Liver (tissue), 9 donors: ENCODE results near the gene DBN1. TPM values are rescaled to one million over a fixed set of nuclear protein-coding genes. Genes with fewer than 3 reads are reported as not detected.

ENCODE experiments used
- DNase-seq: peaks from one replicate; pipeline ENCODE4 v3.0.0-alpha.2; 2017; ENCODE audit warnings: low spot score
- H3K27ac ChIP-seq, 2 donors: one replicate each; pipeline ENCODE4 v1.7.0; 2013; ENCODE audit warnings: inconsistent platforms in 2 of 2, low read length in 2 of 2, control low read depth in 1 of 2, low read depth in 1 of 2, mild to moderate bottlenecking in 1 of 2
- H3K27me3 ChIP-seq, 4 donors: one replicate each; pipeline versions ENCODE4 v1.6.1 to v1.7.0; 2013; ENCODE audit warnings: low read length in 3 of 4, inconsistent platforms in 1 of 4, mild to moderate bottlenecking in 1 of 4, moderate library complexity in 1 of 4; ENCODE audit not compliant: control insufficient read depth in 4 of 4, insufficient read depth in 4 of 4
- H3K36me3 ChIP-seq, 4 donors: one replicate each; pipeline versions ENCODE4 v1.6.1 to v1.7.0; 2013; ENCODE audit warnings: low read length in 3 of 4, mild to moderate bottlenecking in 3 of 4, low read depth in 1 of 4, moderate library complexity in 1 of 4; ENCODE audit not compliant: control insufficient read depth in 4 of 4, insufficient read depth in 3 of 4
- H3K4me1 ChIP-seq, 4 donors: one replicate each; pipeline versions ENCODE4 v1.6.1 to v1.7.0; 2013; ENCODE audit warnings: low read length in 3 of 4, mild to moderate bottlenecking in 3 of 4, moderate library complexity in 1 of 4; ENCODE audit not compliant: control insufficient read depth in 4 of 4, insufficient read depth in 4 of 4
- H3K4me3 ChIP-seq, 3 donors: one replicate each; pipeline versions ENCODE4 v1.6.1 to v1.7.0; 2013; ENCODE audit warnings: low read length in 3 of 3, control low read depth in 1 of 3, low read depth in 1 of 3, mild to moderate bottlenecking in 1 of 3
- H3K9ac ChIP-seq, 2 donors: one replicate each; pipeline ENCODE4 v1.7.0; 2013; ENCODE audit warnings: low read length in 2 of 2, mild to moderate bottlenecking in 2 of 2, moderate library complexity in 2 of 2, control low read depth in 1 of 2, low read depth in 1 of 2
- H3K9me3 ChIP-seq, 4 donors: one replicate each; pipeline versions ENCODE4 v1.6.1 to v1.7.0; 2013; ENCODE audit warnings: low read length in 3 of 4; ENCODE audit not compliant: control insufficient read depth in 4 of 4
- ATF3 ChIP-seq: IDR thresholded peaks from 2 replicates; pipeline ENCODE4 v1.6.1; 2016; ENCODE audit warnings: antibody characterized with exemption
- CTCF ChIP-seq: fragments of 150-350 bp; IDR thresholded peaks from 2 replicates; pipeline ENCODE4 v1.5.1; 2017; ENCODE audit warnings: improper control_type of control experiment, low read depth, low read length; ENCODE audit not compliant: missing input control
- EGR1 ChIP-seq, 2 donors: IDR thresholded peaks; 2 replicates each; pipeline ENCODE4 v1.6.1; 2016 to 2018; ENCODE audit warnings: antibody characterized with exemption in 2 of 2, low read depth in 2 of 2
- FOXA1 ChIP-seq: IDR thresholded peaks from 2 replicates; pipeline ENCODE4 v1.6.1; 2016; ENCODE audit warnings: antibody characterized with exemption
- FOXA2 ChIP-seq: IDR thresholded peaks from 2 replicates; pipeline ENCODE4 v1.6.1; 2016; ENCODE audit warnings: antibody characterized with exemption
- GABPA ChIP-seq, 2 donors: IDR thresholded peaks in 1 of 2; conservative IDR thresholded peaks in 1 of 2; 2 replicates each; pipeline ENCODE4 v1.6.1; 2016; ENCODE audit warnings: antibody characterized with exemption in 2 of 2, mild to moderate bottlenecking in 1 of 2, moderate library complexity in 1 of 2
- HNF4A ChIP-seq, 2 donors: conservative IDR thresholded peaks; 2 replicates each; pipeline ENCODE4 v1.6.1; 2016; ENCODE audit warnings: antibody characterized with exemption in 2 of 2, mild to moderate bottlenecking in 2 of 2
- HNF4G ChIP-seq: IDR thresholded peaks from 2 replicates; pipeline ENCODE4 v1.6.1; 2016; ENCODE audit warnings: antibody characterized with exemption
- JUND ChIP-seq, 2 donors: IDR thresholded peaks; 2 replicates each; pipeline ENCODE4 v1.6.1; 2016; ENCODE audit warnings: antibody characterized with exemption in 2 of 2
- NR2F2 ChIP-seq: IDR thresholded peaks from 2 replicates; pipeline ENCODE4 v1.6.1; 2016; ENCODE audit warnings: antibody characterized with exemption
- RAD21 ChIP-seq, 2 donors: IDR thresholded peaks; 2 replicates each; pipeline ENCODE4 v1.6.1; 2016; ENCODE audit warnings: antibody characterized with exemption in 2 of 2, mild to moderate bottlenecking in 2 of 2
- RXRA ChIP-seq, 2 donors: IDR thresholded peaks; 2 replicates each; pipeline ENCODE4 v1.6.1; 2017 to 2018; ENCODE audit warnings: antibody characterized with exemption in 2 of 2, mild to moderate bottlenecking in 1 of 2
- SP1 ChIP-seq: IDR thresholded peaks from 2 replicates; pipeline ENCODE4 v1.6.1; 2018; ENCODE audit warnings: antibody characterized with exemption, mild to moderate bottlenecking
- TAF1 ChIP-seq: conservative IDR thresholded peaks from 2 replicates; pipeline ENCODE4 v1.6.1; 2016; ENCODE audit warnings: antibody characterized with exemption, mild to moderate bottlenecking
- YY1 ChIP-seq: IDR thresholded peaks from 2 replicates; pipeline ENCODE4 v1.6.1; 2016; ENCODE audit warnings: antibody characterized with exemption, mild to moderate bottlenecking
- WGBS: extraction: QIAGEN DNeasy Blood & Tissue Kit; methylation state at CpG from one replicate; pipeline ENCODE4 v1.1.7; 2013; 5-methylcytosine and 5-hydroxymethylcytosine counted together
- polyA plus RNA-seq, 2 donors: library from polyadenylated mRNA; stranded (reverse) in 1 of 2; unstranded in 1 of 2; fragments of 200-250 nt in 1 of 2; fragments of >200 nt in 1 of 2; fragmentation: Nextera tagmentation in 1 of 2; extraction: Ambion mirVana in 1 of 2; gene quantifications; one replicate each; pipeline versions ENCODE4 v1.2.1 to v1.2.3, GENCODE V29; 2013 to 2015
- total RNA-seq, 2 donors: library from RNA; depleted of rRNA; stranded (reverse); fragments of >200 nt; gene quantifications; one replicate each; pipeline ENCODE4 v1.2.3, GENCODE V29; 2014
- TF ChIP-seq, protein P1 (sequence below): IDR thresholded peaks from 2 replicates; pipeline ENCODE4 v1.6.1; 2016; ENCODE audit warnings: antibody characterized with exemption
- TF ChIP-seq, protein P2 (sequence below): IDR thresholded peaks from 2 replicates; pipeline ENCODE4 v1.6.1; 2016; ENCODE audit warnings: antibody characterized with exemption
- TF ChIP-seq, protein P3 (sequence below): IDR thresholded peaks from 2 replicates; pipeline ENCODE4 v1.6.1; 2016; ENCODE audit warnings: antibody characterized with exemption, mild to moderate bottlenecking
- donor health status: healthy.
- donor health status: healthy.
- donor health status: healthy.
- donor health status: healthy.
- donor health status: healthy.

Gene DBN1
- total and polyA plus RNA-seq, 4 donors = 1.5 to 4.9 (median 2.0) TPM

DNA sequence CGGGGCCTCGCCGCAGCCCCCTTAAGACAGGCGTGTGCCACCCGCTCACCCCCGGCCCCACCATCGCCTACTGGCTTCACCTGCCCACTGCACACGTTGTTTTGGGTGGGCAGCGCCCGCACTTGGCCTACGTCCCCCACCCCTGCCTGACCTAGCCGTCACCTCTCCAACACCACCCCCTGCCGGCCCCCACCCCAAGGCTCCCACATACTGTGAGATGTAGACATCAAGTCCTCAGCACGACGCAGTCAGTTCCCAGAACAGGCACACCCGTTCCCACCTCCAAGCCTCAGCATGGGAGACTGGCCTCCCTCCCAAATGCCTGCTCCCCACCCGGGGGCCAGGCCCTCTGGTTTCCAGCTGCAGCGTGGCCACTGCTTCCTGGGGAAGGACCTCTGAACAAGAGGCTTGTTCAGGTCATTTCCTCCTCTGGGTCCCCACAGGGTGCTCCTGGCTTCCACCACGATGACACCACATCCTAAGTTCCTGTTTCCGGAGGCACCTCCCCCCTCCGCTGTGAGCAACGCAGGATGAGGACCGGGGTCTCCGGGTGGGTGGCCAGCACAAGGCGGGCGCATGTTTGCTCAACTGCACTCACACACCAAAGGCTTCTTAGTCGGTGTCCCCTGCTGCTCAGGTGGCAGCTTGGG, 11.3 kb downstream of the DBN1 start:
- Histone ChIP-seq H3K9me3 (no peaks in the 10 kb centered on the region), H3K4me3 (no peak overlapping the region), H3K36me3 (no peaks in the 10 kb centered on the region), H3K4me1 (no peaks in the 10 kb centered on the region), H3K9ac (no peak overlapping the region), H3K27ac (no peak overlapping the region), H3K27me3 (no peaks in the 10 kb centered on the region)
- 77% methylated on average over 27 of the region's 27 CpGs for WGBS
- DNase-seq = no peak
- TF ChIP-seq TAF1 (no peak), SP1 (peak; percentile 52), FOXA2 (no peak), NR2F2 (peak; percentile 98)

DNA sequence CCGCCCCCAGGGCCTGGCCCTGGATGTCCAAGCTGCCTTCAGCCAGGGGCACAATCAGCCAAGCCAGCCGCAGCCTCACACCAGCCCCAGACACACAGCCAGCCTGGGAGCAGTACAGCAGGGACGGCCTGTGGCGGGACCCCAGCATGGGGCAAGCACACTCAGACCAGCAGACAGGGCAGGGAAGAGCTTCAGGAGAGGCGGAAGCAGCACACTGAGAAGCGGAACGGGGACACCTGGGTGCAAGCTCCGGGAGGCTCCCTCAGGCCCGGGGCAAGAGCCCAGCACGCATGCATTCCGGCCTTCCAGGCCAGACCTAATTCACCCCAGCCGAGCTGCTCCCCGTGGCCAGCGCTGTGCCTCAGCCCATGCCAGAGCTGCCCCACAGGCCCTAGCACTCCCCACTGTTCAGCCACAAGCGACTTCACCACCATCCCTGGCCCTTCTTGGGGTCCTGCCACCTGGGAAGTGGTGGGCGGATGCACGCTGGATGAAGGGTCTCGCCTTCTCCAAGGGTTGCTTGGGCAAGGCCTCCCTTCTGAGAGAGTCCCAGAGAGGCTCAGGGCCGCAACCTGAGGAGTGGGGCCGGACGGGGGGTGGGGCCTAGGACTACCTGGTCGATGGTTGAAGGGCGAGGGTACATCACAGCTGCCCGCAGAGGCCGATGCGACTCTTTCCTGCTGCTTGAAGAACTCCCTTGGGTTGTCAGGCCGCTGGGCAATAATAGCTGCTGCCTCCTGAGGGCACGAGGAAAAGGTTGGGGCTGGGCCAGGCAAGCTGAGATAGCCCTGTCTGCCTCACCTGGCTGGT, 13.4 kb downstream of the DBN1 start:
- no peaks in the 10 kb centered on the region for H3K36me3 ChIP-seq
- TF ChIP-seq HNF4G (no peak), FOXA2 (no peak), YY1 (no peak), RXRA (IDR thresholded peaks at IDR 0.05) (no peak), HNF4A (conservative IDR thresholded peaks at IDR 0.05) (no peak), TAF1 (no peak)
- H3K27ac ChIP-seq = no peak overlapping the region
- no peaks in the 10 kb centered on the region for H3K27me3 ChIP-seq
- H3K4me1 ChIP-seq = peaks cover 3 to 16% (median 8%) of the 10 kb centered on the region in 4 donors
- no peak for DNase-seq
- 95% methylated on average over 28 of the region's 28 CpGs for WGBS
- no peak overlapping the region for H3K4me3 ChIP-seq
- H3K9me3 ChIP-seq = no peaks in the 10 kb centered on the region
- no peak overlapping the region for H3K9ac ChIP-seq

DNA sequence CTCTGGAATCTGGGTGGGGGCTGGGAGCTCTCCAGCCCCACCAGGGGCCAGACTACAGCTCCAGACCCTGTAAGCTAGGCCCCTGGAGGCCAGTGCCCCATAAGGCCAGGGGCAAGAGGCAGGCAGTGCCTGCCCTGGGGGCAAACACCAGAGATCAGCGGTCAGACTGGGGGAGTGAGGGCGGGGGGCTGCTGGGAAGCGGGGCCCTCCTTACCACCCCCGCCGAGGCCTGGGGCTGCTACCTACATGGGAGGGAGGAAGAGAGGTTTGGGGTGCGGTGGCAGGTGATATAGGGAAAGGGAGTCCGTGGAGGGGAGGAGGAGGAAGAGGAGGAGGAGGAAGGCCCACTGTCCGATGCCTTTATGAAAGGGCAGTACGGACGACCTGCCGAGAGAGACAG, 14.1 kb downstream of the DBN1 start:
- Histone ChIP-seq H3K27ac (no peak overlapping the region), H3K27me3 (no peaks in the 10 kb centered on the region), H3K4me3 (no peak overlapping the region), H3K9me3 (no peaks in the 10 kb centered on the region), H3K4me1 (peaks cover 3 to 21% (median 10%) of the 10 kb centered on the region in 4 donors), H3K36me3 (no peaks in the 10 kb centered on the region), H3K9ac (no peak overlapping the region)
- WGBS = 88% methylated on average over 11 of the region's 11 CpGs
- TF ChIP-seq HNF4A (conservative IDR thresholded peaks at IDR 0.05) = no peak
- no peak for TF ChIP-seq HNF4G
- TF ChIP-seq SP1 = no peak
- no peak for TF ChIP-seq FOXA2
- TF ChIP-seq NR2F2 = no peak
- no peak for TF ChIP-seq EGR1 (IDR thresholded peaks at IDR 0.05; ENCODE audit: low read depth in 2 of 2)
- TF ChIP-seq RXRA (IDR thresholded peaks at IDR 0.05) = no peak
- TF ChIP-seq, protein P1, sequence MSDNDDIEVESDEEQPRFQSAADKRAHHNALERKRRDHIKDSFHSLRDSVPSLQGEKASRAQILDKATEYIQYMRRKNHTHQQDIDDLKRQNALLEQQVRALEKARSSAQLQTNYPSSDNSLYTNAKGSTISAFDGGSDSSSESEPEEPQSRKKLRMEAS = no peak
- no peak for TF ChIP-seq GABPA (IDR thresholded peaks at IDR 0.05 in 1 of 2, conservative IDR thresholded peaks at IDR 0.05 in 1 of 2)
- TF ChIP-seq, protein P2, sequence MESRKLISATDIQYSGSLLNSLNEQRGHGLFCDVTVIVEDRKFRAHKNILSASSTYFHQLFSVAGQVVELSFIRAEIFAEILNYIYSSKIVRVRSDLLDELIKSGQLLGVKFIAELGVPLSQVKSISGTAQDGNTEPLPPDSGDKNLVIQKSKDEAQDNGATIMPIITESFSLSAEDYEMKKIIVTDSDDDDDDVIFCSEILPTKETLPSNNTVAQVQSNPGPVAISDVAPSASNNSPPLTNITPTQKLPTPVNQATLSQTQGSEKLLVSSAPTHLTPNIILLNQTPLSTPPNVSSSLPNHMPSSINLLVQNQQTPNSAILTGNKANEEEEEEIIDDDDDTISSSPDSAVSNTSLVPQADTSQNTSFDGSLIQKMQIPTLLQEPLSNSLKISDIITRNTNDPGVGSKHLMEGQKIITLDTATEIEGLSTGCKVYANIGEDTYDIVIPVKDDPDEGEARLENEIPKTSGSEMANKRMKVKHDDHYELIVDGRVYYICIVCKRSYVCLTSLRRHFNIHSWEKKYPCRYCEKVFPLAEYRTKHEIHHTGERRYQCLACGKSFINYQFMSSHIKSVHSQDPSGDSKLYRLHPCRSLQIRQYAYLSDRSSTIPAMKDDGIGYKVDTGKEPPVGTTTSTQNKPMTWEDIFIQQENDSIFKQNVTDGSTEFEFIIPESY = no peak
- TF ChIP-seq, protein P3, sequence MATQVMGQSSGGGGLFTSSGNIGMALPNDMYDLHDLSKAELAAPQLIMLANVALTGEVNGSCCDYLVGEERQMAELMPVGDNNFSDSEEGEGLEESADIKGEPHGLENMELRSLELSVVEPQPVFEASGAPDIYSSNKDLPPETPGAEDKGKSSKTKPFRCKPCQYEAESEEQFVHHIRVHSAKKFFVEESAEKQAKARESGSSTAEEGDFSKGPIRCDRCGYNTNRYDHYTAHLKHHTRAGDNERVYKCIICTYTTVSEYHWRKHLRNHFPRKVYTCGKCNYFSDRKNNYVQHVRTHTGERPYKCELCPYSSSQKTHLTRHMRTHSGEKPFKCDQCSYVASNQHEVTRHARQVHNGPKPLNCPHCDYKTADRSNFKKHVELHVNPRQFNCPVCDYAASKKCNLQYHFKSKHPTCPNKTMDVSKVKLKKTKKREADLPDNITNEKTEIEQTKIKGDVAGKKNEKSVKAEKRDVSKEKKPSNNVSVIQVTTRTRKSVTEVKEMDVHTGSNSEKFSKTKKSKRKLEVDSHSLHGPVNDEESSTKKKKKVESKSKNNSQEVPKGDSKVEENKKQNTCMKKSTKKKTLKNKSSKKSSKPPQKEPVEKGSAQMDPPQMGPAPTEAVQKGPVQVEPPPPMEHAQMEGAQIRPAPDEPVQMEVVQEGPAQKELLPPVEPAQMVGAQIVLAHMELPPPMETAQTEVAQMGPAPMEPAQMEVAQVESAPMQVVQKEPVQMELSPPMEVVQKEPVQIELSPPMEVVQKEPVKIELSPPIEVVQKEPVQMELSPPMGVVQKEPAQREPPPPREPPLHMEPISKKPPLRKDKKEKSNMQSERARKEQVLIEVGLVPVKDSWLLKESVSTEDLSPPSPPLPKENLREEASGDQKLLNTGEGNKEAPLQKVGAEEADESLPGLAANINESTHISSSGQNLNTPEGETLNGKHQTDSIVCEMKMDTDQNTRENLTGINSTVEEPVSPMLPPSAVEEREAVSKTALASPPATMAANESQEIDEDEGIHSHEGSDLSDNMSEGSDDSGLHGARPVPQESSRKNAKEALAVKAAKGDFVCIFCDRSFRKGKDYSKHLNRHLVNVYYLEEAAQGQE = no peak
- TF ChIP-seq FOXA1 = no peak
- no peak for TF ChIP-seq YY1
- TF ChIP-seq ATF3 = no peak
- TF ChIP-seq JUND (IDR thresholded peaks at IDR 0.05) = no peak
- no peak for TF ChIP-seq RAD21 (IDR thresholded peaks at IDR 0.05)
- TF ChIP-seq TAF1 = no peak
- no peak for TF ChIP-seq CTCF
- DNase-seq = no peak
